ENCODE measurements around the gene U2SURP. TPM values are rescaled to one million over a fixed set of nuclear protein-coding genes. Genes with fewer than 3 reads are reported as not detected.

Gene U2SURP
- total RNA-seq, 4 donors from 2014 or later, result 59.5 to 106 (median 73.9) TPM

DNA sequence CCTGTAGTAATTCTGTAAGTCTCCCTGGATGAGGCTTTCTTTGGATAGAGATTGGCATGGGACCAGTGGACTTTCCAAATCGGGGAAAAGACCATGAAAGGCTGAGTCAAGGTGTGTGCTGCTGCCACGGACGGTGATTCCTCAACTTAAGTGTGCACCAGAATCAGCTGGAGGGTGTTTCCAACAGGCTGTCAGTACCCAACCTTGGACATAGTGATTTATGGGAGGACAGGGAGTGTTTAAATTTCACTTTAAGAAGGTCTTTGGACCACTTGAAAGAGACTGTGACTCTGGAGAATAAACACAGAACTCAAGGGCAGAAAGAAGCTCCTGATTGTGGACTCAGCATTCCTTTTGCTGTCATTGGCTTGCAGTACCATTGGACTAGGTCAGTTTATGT, 97.8 kb downstream of the U2SURP start:
- ATAC-seq (ENCODE audit: low FRiP score), result no peak
- TF ChIP-seq, protein P1, sequence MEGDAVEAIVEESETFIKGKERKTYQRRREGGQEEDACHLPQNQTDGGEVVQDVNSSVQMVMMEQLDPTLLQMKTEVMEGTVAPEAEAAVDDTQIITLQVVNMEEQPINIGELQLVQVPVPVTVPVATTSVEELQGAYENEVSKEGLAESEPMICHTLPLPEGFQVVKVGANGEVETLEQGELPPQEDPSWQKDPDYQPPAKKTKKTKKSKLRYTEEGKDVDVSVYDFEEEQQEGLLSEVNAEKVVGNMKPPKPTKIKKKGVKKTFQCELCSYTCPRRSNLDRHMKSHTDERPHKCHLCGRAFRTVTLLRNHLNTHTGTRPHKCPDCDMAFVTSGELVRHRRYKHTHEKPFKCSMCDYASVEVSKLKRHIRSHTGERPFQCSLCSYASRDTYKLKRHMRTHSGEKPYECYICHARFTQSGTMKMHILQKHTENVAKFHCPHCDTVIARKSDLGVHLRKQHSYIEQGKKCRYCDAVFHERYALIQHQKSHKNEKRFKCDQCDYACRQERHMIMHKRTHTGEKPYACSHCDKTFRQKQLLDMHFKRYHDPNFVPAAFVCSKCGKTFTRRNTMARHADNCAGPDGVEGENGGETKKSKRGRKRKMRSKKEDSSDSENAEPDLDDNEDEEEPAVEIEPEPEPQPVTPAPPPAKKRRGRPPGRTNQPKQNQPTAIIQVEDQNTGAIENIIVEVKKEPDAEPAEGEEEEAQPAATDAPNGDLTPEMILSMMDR (IDR thresholded peaks at IDR 0.05), result no peak

DNA sequence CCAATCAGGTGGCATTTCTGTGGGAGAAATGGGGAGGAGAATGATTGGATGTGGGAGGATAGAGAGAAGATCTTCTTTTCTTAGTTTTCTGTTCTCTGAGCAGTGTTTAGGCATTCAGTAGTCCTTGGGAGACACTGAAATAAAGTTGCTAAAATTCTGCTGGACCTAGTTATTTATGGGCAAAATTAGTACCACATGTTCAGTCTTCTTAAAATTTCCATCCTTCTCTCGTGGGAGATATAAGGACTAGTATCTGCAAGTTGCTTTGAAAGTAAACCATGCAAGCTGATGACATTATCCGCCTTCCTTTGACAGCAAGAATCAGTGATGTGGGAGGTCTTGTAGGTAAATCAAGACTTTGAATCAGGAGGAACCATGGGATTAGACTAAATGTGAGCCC, 98.3 kb downstream of the U2SURP start:
- ATAC-seq (ENCODE audit: low FRiP score) (no peak), DNase-seq (ENCODE audit: low spot score) (no peak)
- TF ChIP-seq, protein P1 (IDR thresholded peaks at IDR 0.05), result no peak

More for the DNA sequence above, 97.8 kb downstream of the U2SURP start:
- DNase-seq (ENCODE audit: low spot score), result no peak

DNA sequence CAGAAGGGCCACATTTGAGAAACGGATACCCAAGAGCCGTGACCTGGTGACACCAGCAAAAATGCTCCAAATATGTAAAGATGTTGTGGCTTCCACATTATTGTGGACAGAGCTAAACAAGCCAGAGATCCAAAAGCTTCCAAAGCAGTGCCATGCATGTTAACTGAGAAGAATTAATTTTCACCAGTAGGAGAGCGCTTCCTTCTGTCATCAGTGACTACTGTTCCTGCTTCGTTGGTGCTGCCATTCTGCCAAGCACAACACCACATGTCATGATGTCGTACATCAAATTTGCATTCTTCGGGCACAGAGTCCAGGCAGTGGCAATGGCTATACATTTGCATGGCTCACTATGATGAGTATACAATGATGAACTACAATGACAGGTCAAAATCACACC, 99.1 kb downstream of the U2SURP start:
- DNase-seq (ENCODE audit: low spot score) (no peak), ATAC-seq (ENCODE audit: low FRiP score) (no peak)
- TF ChIP-seq, protein P1 (IDR thresholded peaks at IDR 0.05), result no peak

DNA sequence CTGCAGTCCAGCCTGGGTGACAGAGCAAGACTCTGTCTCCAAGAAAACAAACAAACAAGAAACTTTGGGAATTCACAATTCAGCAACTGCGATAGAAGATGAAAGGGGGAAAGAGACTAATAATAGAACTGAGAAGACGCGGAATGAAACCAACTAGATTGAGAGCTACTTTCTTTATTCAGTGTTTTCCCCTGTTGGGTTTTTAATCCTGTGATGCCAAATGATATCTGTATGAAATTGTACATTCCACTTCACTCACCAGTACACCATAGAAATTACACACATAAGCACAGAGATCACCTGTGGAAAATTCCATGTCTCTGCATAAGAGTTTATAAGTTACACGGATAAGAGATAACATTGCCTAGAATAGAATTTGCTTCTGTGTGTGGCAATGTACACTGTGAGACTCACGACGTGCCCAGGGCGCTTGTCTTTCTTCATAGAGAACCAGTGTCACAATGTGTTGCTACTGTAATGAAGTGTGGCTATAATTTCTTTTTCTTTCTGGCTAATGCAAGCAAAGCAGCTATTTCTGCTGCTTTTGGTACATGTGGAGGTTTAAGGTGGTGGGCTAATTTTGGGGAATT, 100.5 kb downstream of the U2SURP start:
- TF ChIP-seq, protein P1 (IDR thresholded peaks at IDR 0.05), result no peak
- no peak for ATAC-seq (ENCODE audit: low FRiP score)
- no peak for DNase-seq (ENCODE audit: low spot score)

DNA sequence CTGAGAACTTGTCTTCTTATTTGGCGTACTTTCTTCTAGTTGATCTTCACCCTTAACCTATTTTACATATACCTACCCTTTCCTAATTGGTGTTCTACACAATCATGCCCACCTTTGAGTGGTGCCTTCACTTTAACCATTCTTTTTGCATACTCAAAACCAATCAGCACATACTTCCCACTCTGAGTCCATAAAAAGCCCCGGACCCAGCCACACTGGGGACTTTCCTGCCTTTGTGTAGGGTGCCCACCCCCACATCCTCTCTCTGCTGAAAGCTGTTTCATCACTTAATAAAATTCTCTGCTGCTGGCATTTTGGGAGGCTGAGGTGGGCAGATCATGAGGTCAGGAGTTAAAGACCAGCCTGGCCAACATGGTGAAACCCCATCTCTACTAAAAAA, 102.3 kb downstream of the U2SURP start:
- TF ChIP-seq, protein P1 (IDR thresholded peaks at IDR 0.05), result no peak
- DNase-seq (ENCODE audit: low spot score) (no peak), ATAC-seq (ENCODE audit: low FRiP score) (no peak)

DNA sequence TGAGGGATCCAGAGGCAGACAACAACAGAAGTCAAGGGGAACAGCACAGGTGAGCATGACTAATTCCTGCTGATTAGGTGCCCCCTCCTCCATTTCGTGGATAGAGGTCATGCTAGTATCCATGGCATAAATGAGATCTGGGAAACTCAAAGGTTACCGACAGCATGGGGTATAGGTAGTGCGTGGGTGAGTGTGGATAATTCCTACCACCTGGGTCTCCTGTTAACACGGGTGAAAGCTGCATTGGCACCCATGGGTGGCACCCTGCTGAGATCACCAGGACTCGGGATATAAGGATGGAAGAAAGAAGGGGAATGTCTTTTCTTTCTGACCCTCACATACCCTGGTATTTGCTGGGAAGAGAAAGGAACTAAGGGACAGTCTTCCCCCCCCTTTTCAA, 103.8 kb downstream of the U2SURP start:
- TF ChIP-seq, protein P1 (IDR thresholded peaks at IDR 0.05), result no peak
- no peak for ATAC-seq (ENCODE audit: low FRiP score)
- DNase-seq (ENCODE audit: low spot score), result no peak

DNA sequence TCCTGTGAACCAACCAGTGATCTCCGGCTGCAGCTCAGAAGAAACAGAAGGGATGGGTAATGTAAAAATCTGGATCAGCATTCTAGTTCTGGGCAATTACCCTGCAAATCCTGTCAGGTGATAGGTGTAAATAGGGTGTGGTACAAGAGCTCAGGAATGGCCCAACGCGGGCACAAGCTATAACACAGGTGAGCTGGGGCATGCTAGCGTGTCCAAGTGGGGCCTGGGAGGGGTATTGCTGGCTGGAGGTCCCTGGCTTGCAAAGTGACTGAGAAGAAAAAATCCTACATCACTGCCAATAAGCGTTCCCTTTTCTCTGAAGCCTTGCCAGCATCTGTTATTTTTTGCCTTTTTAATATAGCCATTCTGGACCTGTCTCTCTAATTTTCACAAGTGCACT, 108.5 kb downstream of the U2SURP start:
- no peak for ATAC-seq (ENCODE audit: low FRiP score)
- TF ChIP-seq, protein P1 (IDR thresholded peaks at IDR 0.05), result no peak
- no peak for DNase-seq (ENCODE audit: low spot score)

Data from omental fat pad (tissue), 4 donors.